Muscle of leg (tissue), 11 donors: ENCODE measurements around the gene GNAL. TPM values are rescaled to one million over a fixed set of nuclear protein-coding genes. Genes with fewer than 3 reads are reported as not detected.
A peak's percentile ranks its signal among the peaks of the same experiment; 100 is the strongest.

Experiments used
- DNase-seq: peaks from one replicate; pipeline ENCODE4 v3.0.0; 2013
- H3K27ac ChIP-seq: one replicate; pipeline ENCODE4 v1.5.1; 2013; ENCODE audit warnings: mild to moderate bottlenecking, low read length, control low read depth
- H3K27me3 ChIP-seq: one replicate; pipeline ENCODE4 v1.6.1; 2013; ENCODE audit warnings: low read length; ENCODE audit not compliant: control insufficient read depth, insufficient read depth
- H3K36me3 ChIP-seq: one replicate; pipeline ENCODE4 v1.6.1; 2013; ENCODE audit warnings: low read length; ENCODE audit not compliant: control insufficient read depth, insufficient read depth
- H3K4me1 ChIP-seq: one replicate; pipeline ENCODE4 v1.6.1; 2013; ENCODE audit warnings: low read length; ENCODE audit not compliant: control insufficient read depth, insufficient read depth
- H3K4me3 ChIP-seq: one replicate; pipeline ENCODE4 v1.5.1; 2013; ENCODE audit warnings: low read length, control low read depth
- H3K9me3 ChIP-seq: replicated peaks from 2 replicates; pipeline ENCODE4 v1.6.1; 2013; ENCODE audit warnings: low read depth, low read length; ENCODE audit not compliant: control insufficient read depth
- WGBS: methylation state at CpG from one replicate; pipeline ENCODE4 v1.1.5; 2013; ENCODE audit warnings: missing lambda C conversion rate; ENCODE audit not compliant: insufficient coverage; 5-methylcytosine and 5-hydroxymethylcytosine counted together
- polyA plus RNA-seq, 8 donors: library from polyadenylated mRNA; unstranded; fragments of 120-200 nt; gene quantifications; one replicate each; pipeline versions ENCODE4 v1.2.1 to v1.2.3, GENCODE V29; 2013; ENCODE audit warnings: inconsistent platforms in 1 of 8, low replicate concordance in 1 of 8; ENCODE audit not compliant: insufficient read length in 8 of 8, insufficient read depth in 1 of 8
- total RNA-seq: library from RNA; stranded (reverse); fragments of 120-200 nt; gene quantifications from one replicate; pipeline ENCODE4 v1.2.4, GENCODE V29; 2013

The GNAL gene
- total and polyA plus RNA-seq, 9 donors: 1.2 to 2.4 (median 1.7) TPM

- Histone ChIP-seq H3K4me3 (no peak overlapping the region), H3K9me3 (no peaks in the 10 kb centered on the region), H3K27ac (no peak overlapping the region), H3K36me3 (no peaks in the 10 kb centered on the region), H3K4me1 (no peaks in the 10 kb centered on the region), H3K27me3 (peaks cover 13% of the 10 kb centered on the region)
- peak; percentile 27 for DNase-seq
- 48% methylated on average over 8 of the region's 10 CpGs for WGBS
These were observed 20.5 kb upstream of the GNAL start for GRCh38 chr18:11668441-11669169.

GRCh38 chr18:11669271-11669947 lies 19.7 kb upstream of the GNAL start:
- no peak overlapping the region for H3K27ac ChIP-seq
- no peak for DNase-seq
- no peaks in the 10 kb centered on the region for H3K9me3 ChIP-seq
- WGBS: 67% methylated on average over 11 of the region's 14 CpGs
- H3K4me3 ChIP-seq: no peak overlapping the region
- H3K27me3 ChIP-seq: peaks cover 11% of the 10 kb centered on the region
- H3K36me3 ChIP-seq: no peaks in the 10 kb centered on the region
- no peaks in the 10 kb centered on the region for H3K4me1 ChIP-seq

- no peaks in the 10 kb centered on the region for H3K36me3 ChIP-seq
- H3K4me1 ChIP-seq: no peaks in the 10 kb centered on the region
- H3K27ac ChIP-seq: no peak overlapping the region
- H3K4me3 ChIP-seq: no peak overlapping the region
- no peaks in the 10 kb centered on the region for H3K9me3 ChIP-seq
- H3K27me3 ChIP-seq: peaks cover 13% of the 10 kb centered on the region
- DNase-seq: no peak
- WGBS: 85% methylated on average over 8 of the region's 10 CpGs
These were observed 19.2 kb upstream of the GNAL start for GRCh38 chr18:11669948-11670275.

GRCh38 chr18:11671156-11671555 lies 17.9 kb upstream of the GNAL start:
- no peaks in the 10 kb centered on the region for H3K36me3 ChIP-seq
- H3K4me3 ChIP-seq: no peak overlapping the region
- DNase-seq: no peak
- no peak overlapping the region for H3K27ac ChIP-seq
- 70% methylated on average over 5 of the region's 8 CpGs for WGBS
- no peaks in the 10 kb centered on the region for H3K9me3 ChIP-seq
- peaks cover 15% of the 10 kb centered on the region for H3K27me3 ChIP-seq
- no peaks in the 10 kb centered on the region for H3K4me1 ChIP-seq

DNA sequence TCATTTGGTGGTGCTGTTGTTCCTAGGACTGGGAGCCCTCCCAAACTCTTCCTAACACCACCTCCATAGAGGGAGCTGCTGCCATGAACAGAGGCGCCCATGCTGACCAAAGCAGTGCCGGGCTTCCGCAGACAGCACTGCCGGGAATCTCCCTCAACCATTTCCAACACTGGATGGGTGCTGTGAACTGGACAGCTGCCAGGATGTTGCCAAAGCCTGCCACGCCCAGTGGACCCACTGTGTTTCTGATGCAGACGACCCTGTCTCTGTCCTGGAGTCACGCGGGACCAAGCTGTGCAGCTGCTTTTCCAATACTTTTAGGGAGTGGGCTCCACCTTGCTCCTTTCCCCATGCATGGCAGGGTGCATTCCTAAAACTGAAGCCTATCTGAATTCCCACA lies 16.9 kb upstream of the GNAL start:
- Histone ChIP-seq H3K27me3 (peaks cover 11% of the 10 kb centered on the region), H3K4me1 (no peaks in the 10 kb centered on the region), H3K27ac (no peak overlapping the region), H3K36me3 (no peaks in the 10 kb centered on the region), H3K9me3 (no peaks in the 10 kb centered on the region), H3K4me3 (no peak overlapping the region)
- 70% methylated on average over 5 of the region's 8 CpGs for WGBS
- no peak for DNase-seq

- DNase-seq: no peak
- H3K4me1 ChIP-seq: no peaks in the 10 kb centered on the region
- 62% methylated on average over 6 of the region's 8 CpGs for WGBS
These were observed 16.1 kb upstream of the GNAL start for GRCh38 chr18:11672846-11673454.

GRCh38 chr18:11673560-11673959 lies 15.5 kb upstream of the GNAL start:
- Histone ChIP-seq H3K9me3 (no peaks in the 10 kb centered on the region), H3K27ac (no peak overlapping the region), H3K4me3 (no peak overlapping the region), H3K27me3 (peaks cover 13% of the 10 kb centered on the region), H3K36me3 (no peaks in the 10 kb centered on the region), H3K4me1 (no peaks in the 10 kb centered on the region)
- DNase-seq: no peak
- 79% methylated on average over 8 of the region's 9 CpGs for WGBS

More at GRCh38 chr18:11672846-11673454, 16.1 kb upstream of the GNAL start:
- Histone ChIP-seq H3K27ac (no peak overlapping the region), H3K36me3 (no peaks in the 10 kb centered on the region), H3K9me3 (no peaks in the 10 kb centered on the region), H3K4me3 (no peak overlapping the region), H3K27me3 (peaks cover 11% of the 10 kb centered on the region)

DNA sequence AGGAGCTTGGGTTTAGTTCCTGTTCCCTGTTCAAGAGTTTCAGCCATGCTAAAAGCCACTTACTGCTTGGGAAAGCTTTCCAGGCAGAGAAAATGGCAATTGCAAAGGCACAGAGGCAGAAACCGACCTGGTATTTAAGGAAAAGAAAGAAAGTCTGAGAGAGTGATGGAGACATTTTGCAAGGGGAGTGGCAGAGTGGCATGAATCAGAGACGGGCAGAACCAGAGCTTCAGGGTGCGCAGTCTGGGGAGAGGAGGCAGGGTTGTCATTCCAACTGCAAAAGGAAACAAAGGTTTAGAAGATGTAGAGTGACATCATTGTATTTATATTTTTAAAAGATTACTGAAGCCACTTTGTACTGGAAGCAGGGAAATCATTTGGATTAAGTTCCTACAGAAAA lies 14.9 kb upstream of the GNAL start:
- peaks cover 13% of the 10 kb centered on the region for H3K27me3 ChIP-seq
- WGBS: 72% methylated on average over 2 of the region's 3 CpGs
- no peak overlapping the region for H3K4me3 ChIP-seq
- DNase-seq: no peak
- H3K36me3 ChIP-seq: no peaks in the 10 kb centered on the region
- no peak overlapping the region for H3K27ac ChIP-seq
- no peaks in the 10 kb centered on the region for H3K9me3 ChIP-seq
- no peaks in the 10 kb centered on the region for H3K4me1 ChIP-seq

DNA sequence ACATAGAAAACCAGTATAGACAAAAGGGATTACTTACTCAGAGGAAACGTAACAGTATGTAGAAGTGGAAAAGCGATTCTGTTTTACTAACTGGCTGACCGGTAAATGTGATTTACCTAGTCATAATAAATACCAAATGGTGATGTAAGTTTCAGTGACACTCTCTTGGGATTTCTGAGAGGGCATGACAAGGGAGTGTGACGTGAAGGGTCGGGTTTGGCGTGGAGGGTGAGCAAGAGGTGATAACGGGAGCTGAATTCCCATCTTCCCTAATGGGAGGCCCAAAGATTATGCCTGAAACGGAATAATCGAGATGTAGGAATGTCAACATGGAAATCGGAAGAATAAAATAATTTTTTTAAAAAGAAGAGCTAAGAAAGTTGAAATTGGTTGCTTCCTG lies 12.7 kb upstream of the GNAL start:
- no peaks in the 10 kb centered on the region for H3K36me3 ChIP-seq
- H3K27me3 ChIP-seq: peaks cover 11% of the 10 kb centered on the region
- H3K9me3 ChIP-seq: no peaks in the 10 kb centered on the region
- H3K4me1 ChIP-seq: no peaks in the 10 kb centered on the region
- no peak for DNase-seq
- H3K27ac ChIP-seq: no peak overlapping the region
- no peak overlapping the region for H3K4me3 ChIP-seq
- 85% methylated on average over 5 of the region's 10 CpGs for WGBS

DNA sequence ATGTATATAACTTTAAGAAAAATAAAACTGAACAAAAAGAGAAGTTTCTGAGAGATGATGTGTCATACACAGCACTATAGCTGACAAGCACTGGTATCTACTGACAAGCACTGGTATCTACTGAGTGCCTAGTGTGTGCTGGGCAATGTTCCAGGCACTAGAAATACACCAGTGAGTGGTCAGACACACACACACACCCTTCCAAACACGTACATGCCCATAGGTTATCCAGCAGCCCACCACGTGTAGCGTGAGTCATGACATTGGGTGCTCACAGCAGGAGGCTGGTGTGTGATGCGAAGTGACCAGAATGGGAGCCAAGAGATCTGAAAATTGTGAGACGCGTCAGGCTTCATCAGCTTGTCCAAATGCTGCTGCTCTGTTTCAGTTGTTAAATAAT lies 12.2 kb upstream of the GNAL start:
- DNase-seq: no peak
- WGBS: no CpG with 5 or more reads among the region's 6 CpGs
- Histone ChIP-seq H3K9me3 (no peaks in the 10 kb centered on the region), H3K27me3 (peaks cover 11% of the 10 kb centered on the region), H3K36me3 (no peaks in the 10 kb centered on the region), H3K27ac (no peak overlapping the region), H3K4me3 (no peak overlapping the region), H3K4me1 (no peaks in the 10 kb centered on the region)
